Ascending aorta (tissue), 2 donors: ENCODE results near the gene TRIML1. TPM values are rescaled to one million over a fixed set of nuclear protein-coding genes. Genes with fewer than 3 reads are reported as not detected.

Experiments
- DNase-seq, 2 donors: peaks; one replicate each; pipeline ENCODE4 v3.0.0-alpha.2; 2019; ENCODE audit warnings: low spot score in 2 of 2
- H3K27ac ChIP-seq, 2 donors: fragments of 200-600 bp; sonication (generic); one replicate each; pipeline ENCODE4 v1.5.1; 2016 to 2017; ENCODE audit warnings: mild to moderate bottlenecking in 1 of 2
- H3K27me3 ChIP-seq: fragments of 200-600 bp; sonication (generic); one replicate; pipeline ENCODE4 v1.5.1; 2017
- H3K36me3 ChIP-seq, 2 donors: fragments of 200-600 bp; sonication (generic); one replicate each; pipeline ENCODE4 v1.5.1; 2016
- H3K4me1 ChIP-seq, 2 donors: fragments of 200-600 bp; sonication (generic); one replicate each; pipeline ENCODE4 v1.5.1; 2016 to 2017; ENCODE audit warnings: mild to moderate bottlenecking in 1 of 2
- H3K4me3 ChIP-seq, 2 donors: fragments of 200-600 bp; sonication (generic); one replicate each; pipeline ENCODE4 v1.5.1; 2016 to 2017; ENCODE audit warnings: mild to moderate bottlenecking in 1 of 2
- H3K9me3 ChIP-seq, 2 donors: fragments of 200-600 bp; sonication (generic); one replicate each; pipeline ENCODE4 v1.5.1; 2016
- CTCF ChIP-seq, 3 experiments: fragments of 200-600 bp in 2 of 3; fragments of 450-650 bp in 1 of 3; sonication (generic) in 2 of 3; IDR thresholded peaks; one replicate each; pipeline ENCODE4 v1.5.1; 2016 to 2019; ENCODE audit warnings: antibody characterized with exemption in 3 of 3, mild to moderate bottlenecking in 1 of 3, moderate library complexity in 1 of 3
- intact Hi-C: fragments of 100-400 bp; cut with DNase I; formaldehyde crosslinking; loops from one replicate; pipeline ENCODE4 v1.15.1; 2023
- total RNA-seq: library from RNA; depleted of rRNA; stranded (reverse); fragments of >200 nt; gene quantifications from one replicate; pipeline ENCODE4 v1.1.0, GENCODE V29; 2016

Gene TRIML1
- total RNA-seq, 1 donor from 2014 or later, result not detected

DNA sequence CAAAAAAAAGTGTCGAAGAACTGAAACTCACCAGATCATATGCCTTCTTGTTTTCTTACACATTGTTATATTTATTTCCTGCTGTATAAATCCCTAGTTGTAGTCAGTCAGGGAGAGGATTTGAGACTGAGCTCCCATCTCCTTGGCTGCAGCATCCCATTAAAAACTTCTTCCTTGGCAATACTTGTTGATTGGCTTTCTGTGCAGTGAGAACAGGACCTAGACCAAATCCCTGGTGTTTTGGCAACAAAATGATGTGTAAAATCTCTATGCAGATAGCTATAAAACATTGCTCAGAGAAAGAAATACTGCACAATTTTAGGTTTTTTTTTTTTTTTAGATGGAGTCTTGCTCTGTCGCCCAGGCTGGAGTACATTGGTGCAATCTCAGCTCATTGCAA is 47.9 kb downstream of the TRIML1 start:
- no peaks in the 10 kb centered on the region for H3K36me3 ChIP-seq
- no peak for TF ChIP-seq CTCF (IDR thresholded peaks at IDR 0.05)
- intact Hi-C loops, result no loop called here
- peaks cover 0 to 10% of the 10 kb centered on the region in 2 donors for H3K4me1 ChIP-seq
- H3K4me3 ChIP-seq, result no peak overlapping the region
- no peak for DNase-seq
- no peaks in the 10 kb centered on the region for H3K27me3 ChIP-seq
- no peaks in the 10 kb centered on the region for H3K9me3 ChIP-seq
- H3K27ac ChIP-seq, result no peak overlapping the region

GRCh38 chr4:188190461-188190860 is 51.2 kb downstream of the TRIML1 start:
- H3K4me3 ChIP-seq, result no peak overlapping the region
- H3K27ac ChIP-seq, result no peak overlapping the region
- H3K36me3 ChIP-seq, result no peaks in the 10 kb centered on the region
- H3K9me3 ChIP-seq, result no peaks in the 10 kb centered on the region
- intact Hi-C loops, result loop anchor here (10.0 kb wide), 1 partner anchor 1466 kb away; the partner anchor contains the start of gene FAT1
- peaks cover 0 to 13% of the 10 kb centered on the region in 2 donors for H3K4me1 ChIP-seq
- H3K27me3 ChIP-seq, result no peaks in the 10 kb centered on the region
- DNase-seq, result no peak
- TF ChIP-seq CTCF (IDR thresholded peaks at IDR 0.05), result no peak

DNA sequence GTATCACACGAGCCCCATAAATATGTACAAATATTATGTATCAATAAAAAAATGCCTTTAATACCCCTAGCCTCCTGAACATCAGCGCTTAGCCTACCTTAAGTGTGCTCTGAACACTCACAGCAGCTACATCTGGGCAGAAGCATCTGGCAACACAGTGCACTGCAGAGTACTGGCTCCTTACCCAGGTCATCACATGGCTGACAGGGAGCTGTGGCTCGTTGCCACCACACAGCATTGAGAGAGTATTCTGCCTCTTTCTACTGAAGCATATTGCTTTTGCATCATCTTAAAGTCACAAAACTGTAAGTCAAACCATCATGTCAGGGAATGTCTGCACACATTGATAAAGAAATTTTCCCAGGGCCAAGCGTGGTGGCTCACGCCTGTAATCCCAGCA is 55.2 kb downstream of the TRIML1 start:
- H3K27ac ChIP-seq, result no peak overlapping the region
- intact Hi-C loops, result loop anchor here (10.0 kb wide), 1 partner anchor 1470 kb away; the partner anchor contains the start of gene FAT1
- TF ChIP-seq CTCF (IDR thresholded peaks at IDR 0.05), result no peak
- DNase-seq, result no peak
- H3K9me3 ChIP-seq, result no peaks in the 10 kb centered on the region
- H3K36me3 ChIP-seq, result no peaks in the 10 kb centered on the region
- H3K27me3 ChIP-seq, result no peaks in the 10 kb centered on the region
- H3K4me3 ChIP-seq, result no peak overlapping the region
- peaks cover 0 to 14% of the 10 kb centered on the region in 2 donors for H3K4me1 ChIP-seq

GRCh38 chr4:188195389-188195985 is 56.2 kb downstream of the TRIML1 start:
- H3K27ac ChIP-seq, result no peak overlapping the region
- H3K9me3 ChIP-seq, result no peaks in the 10 kb centered on the region
- DNase-seq, result no peak
- H3K36me3 ChIP-seq, result no peaks in the 10 kb centered on the region
- intact Hi-C loops, result loop anchor here (10.0 kb wide), 1 partner anchor 1471 kb away; the partner anchor contains the start of gene FAT1
- peak overlapping the region in 1 of 2 donors; percentile 39 for H3K4me3 ChIP-seq
- TF ChIP-seq CTCF (IDR thresholded peaks at IDR 0.05), result no peak
- peaks cover 0 to 10% of the 10 kb centered on the region in 2 donors for H3K4me1 ChIP-seq
- H3K27me3 ChIP-seq, result no peaks in the 10 kb centered on the region

DNA sequence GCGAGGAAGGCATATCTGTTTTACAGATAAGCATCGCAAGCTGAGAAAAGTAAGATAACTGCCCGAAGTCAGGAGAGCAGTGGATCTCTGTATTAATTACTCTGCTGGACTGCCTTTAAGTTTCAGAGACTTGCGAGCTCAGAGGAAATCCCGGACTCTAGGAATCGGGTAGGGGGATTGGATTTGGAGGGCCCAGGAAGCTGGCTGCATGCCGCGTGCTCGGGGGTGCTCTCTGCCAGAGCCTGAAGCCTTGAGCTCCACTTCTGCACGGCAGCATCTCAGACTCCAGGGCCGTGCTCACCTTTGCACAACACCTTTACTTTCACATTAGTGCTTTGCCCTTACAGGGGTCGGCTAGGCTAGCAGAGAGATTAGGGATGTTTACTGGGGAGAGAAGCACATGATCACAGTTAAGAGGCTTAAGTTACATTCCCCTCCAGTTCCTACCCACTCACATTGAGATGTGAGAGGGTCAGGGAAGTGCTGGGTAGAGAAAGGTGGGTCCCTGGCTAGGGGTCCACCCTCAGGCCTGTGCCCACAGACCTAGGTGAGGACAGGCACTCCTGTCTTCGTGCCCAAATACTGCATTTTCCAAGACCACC is 57.0 kb downstream of the TRIML1 start:
- H3K9me3 ChIP-seq, result no peaks in the 10 kb centered on the region
- no peaks in the 10 kb centered on the region for H3K27me3 ChIP-seq
- H3K4me1 ChIP-seq, result peaks cover 0 to 5% of the 10 kb centered on the region in 2 donors
- peak overlapping the region in 1 of 2 donors; percentile 39 for H3K4me3 ChIP-seq
- TF ChIP-seq CTCF (IDR thresholded peaks at IDR 0.05), result no peak
- intact Hi-C loops, result loop anchor here (10.0 kb wide), 1 partner anchor 1471 kb away; the partner anchor contains the start of gene FAT1
- no peak for DNase-seq
- H3K36me3 ChIP-seq, result no peaks in the 10 kb centered on the region
- no peak overlapping the region for H3K27ac ChIP-seq

Other genes starting within 250 kb of the TRIML1 start
- gene ZFP42, start 143.7 kb upstream of the TRIML1 start, total RNA-seq, result not detected
- gene TRIML2, start 29.8 kb upstream of the TRIML1 start, total RNA-seq, result not detected